GM13976 (cell line): ENCODE results near the gene CTBP2.

ENCODE experiments used
- DNase-seq: peaks from one replicate; pipeline ENCODE4 v3.0.0; 2012; ENCODE audit warnings: low spot score
- in situ Hi-C: fragments of 300-500 bp; cut with MboI; formaldehyde crosslinking; loops from one replicate; pipeline ENCODE4 v1.12.0; 2022; ENCODE audit warnings: low sequenced_read_pairs, mixed read lengths, inconsistent platforms; ENCODE audit not compliant: unreplicated experiment
- TF ChIP-seq, protein P1 (sequence below): IDR thresholded peaks from 2 replicates; pipeline ENCODE4 v1.5.1; 2012; ENCODE audit warnings: borderline replicate concordance, mild to moderate bottlenecking; ENCODE audit not compliant: insufficient read depth; ENCODE audit errors: extremely low read depth, missing control alignments, control extremely low read depth

CTBP2 gene

DNA sequence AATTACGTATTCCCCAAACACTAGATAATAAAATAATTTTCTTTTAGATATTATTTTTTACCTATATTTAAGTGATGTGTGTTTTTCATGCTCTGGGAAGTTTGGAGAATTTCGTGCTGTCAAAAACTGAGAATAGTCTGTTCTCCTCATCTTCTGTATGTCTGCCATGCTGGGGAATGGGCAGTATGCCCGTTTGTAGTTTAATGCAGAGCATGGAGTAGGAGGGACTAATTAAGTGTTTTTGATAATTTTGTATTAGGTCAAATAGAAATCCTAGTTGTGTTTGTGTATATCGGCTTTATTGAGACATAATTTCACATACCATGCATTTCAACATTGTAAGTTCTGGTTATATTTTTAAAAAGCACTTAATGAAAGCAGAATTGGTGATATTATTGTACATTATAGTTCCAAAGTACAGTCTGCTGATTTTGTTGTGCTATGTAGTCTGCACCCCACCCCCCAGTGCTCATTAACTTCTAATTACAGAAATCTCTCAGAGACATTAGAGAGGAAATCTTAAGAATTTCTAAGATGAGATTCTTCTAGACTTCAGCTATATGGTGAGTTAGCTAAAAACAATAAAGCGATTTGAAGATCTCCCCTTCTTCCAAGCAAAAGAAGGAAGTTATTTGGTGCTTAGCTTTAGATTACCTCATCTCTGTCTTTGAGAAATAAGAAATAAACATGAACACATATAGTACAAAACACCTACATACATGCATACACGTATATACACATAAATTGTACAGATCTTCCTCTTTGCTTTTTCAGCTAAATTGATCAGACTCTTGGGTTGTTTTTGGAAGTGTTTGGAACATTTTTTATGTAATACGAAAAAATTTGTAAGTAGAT is 196.3 kb downstream of the CTBP2 start:
- no peak for DNase-seq
- in situ Hi-C loops: no loop called here
- TF ChIP-seq, protein P1, sequence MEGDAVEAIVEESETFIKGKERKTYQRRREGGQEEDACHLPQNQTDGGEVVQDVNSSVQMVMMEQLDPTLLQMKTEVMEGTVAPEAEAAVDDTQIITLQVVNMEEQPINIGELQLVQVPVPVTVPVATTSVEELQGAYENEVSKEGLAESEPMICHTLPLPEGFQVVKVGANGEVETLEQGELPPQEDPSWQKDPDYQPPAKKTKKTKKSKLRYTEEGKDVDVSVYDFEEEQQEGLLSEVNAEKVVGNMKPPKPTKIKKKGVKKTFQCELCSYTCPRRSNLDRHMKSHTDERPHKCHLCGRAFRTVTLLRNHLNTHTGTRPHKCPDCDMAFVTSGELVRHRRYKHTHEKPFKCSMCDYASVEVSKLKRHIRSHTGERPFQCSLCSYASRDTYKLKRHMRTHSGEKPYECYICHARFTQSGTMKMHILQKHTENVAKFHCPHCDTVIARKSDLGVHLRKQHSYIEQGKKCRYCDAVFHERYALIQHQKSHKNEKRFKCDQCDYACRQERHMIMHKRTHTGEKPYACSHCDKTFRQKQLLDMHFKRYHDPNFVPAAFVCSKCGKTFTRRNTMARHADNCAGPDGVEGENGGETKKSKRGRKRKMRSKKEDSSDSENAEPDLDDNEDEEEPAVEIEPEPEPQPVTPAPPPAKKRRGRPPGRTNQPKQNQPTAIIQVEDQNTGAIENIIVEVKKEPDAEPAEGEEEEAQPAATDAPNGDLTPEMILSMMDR: no peak

DNA sequence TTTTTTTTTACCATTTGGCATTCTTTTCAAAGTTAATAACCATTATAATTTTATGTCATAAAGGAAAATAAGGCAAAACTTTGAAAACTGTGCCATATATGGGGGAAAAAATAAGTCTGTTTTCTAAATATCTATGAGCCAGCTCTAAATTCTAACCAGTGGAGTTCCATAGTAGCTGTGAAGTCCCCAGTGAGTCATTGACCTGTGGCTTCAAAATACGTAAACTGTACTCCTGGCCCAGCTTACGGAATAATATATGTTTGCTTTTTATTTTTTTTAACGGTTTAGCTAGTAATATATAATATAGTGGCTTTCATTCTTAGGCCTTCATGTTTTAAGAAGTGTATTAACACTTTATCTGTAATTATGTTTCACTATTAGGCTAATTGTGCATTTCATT is 197.9 kb downstream of the CTBP2 start:
- TF ChIP-seq, protein P1: no peak
- in situ Hi-C loops: no loop called here
- DNase-seq: no peak

DNA sequence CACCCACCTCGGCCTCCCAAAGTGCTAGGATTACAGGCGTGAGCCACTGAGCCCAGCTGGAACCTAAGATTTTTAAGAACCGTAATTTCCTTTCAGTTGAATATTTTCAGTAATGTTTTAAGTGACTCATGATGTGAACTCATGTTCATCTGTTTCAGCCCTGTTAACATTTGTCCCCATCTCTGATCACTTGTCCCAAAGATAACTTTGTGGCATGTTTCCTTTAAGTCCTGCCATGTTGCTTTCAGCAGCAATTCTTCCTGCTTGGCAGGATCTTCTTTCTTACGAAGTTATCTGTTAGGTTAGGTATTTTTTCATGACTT is 199.2 kb downstream of the CTBP2 start:
- in situ Hi-C loops: no loop called here
- peak; percentile 23 for DNase-seq
- TF ChIP-seq, protein P1: no peak

DNA sequence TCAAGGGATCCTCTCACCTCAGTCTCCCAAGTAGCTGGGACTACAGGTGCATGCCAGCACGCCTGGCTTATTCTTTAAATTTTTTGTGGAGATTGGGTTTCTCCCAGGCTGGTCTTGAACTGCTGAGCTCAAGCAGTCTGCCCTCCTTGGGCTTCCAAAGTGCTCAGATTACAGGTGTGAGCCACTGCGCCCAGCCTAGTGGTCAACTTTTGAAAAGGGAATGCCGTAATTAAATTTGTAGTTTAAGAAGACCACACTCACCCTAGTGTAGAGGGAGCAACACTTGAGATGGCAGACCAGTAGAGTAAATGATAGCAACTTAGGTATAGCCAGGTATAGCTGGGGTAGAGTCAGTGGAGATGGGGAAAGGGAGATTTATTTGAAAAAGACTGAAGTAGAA is 200.8 kb downstream of the CTBP2 start:
- TF ChIP-seq, protein P1: no peak
- no peak for DNase-seq
- in situ Hi-C loops: no loop called here

DNA sequence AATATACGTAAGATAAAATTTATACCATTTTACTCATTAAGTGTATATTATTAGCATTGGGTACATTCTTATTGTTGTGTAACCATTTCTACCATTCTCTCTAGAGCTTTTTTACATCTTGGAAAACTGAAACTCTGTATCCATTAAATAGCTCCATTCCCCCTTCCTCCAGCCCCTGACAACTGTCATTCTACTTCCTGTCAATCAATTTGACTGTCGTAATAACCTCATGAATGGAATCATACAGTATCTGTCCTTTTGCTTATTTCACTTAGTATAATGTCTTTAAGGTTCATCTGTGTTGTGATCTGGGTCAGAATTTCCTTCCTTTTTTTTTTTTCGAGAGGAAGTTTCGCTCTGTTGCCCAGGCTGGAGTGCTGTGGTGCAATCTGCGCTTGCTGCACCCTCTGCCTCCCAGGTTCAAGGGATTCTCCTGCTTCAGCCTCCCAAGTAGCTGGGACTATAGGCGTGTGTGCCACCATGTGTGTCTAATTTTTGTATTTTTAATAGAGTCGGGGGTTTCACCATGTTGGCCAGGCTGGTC is 202.9 kb downstream of the CTBP2 start:
- DNase-seq: no peak
- TF ChIP-seq, protein P1: no peak
- in situ Hi-C loops: no loop called here

DNA sequence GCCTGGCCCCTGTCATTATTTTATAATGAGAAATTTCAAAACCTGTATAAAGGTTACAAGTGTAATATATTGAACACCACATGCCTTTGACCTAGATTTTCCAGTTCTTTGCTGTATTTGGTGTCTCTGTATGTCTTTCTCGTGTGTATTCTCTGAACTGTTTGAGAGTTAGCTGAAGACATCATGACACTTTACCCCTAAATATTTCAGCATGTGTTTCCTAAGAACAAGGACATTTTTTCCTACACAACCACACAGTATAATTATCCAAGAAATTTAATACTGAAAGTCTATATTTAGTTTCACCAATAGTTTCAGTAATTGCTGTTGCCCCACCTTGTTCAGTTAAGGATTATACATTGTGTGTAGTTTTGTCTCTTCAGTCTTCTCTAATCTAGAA is 203.6 kb downstream of the CTBP2 start:
- TF ChIP-seq, protein P1: no peak
- DNase-seq: no peak
- in situ Hi-C loops: no loop called here
